Measurements from ENCODE around the gene IL6ST.

- peak; percentile 43 for TF ChIP-seq CTCF (conservative IDR thresholded peaks at IDR 0.05)
- no peak for TF ChIP-seq EZH2 (IDR thresholded peaks at IDR 0.05; ENCODE audit: low read depth)
Measured at GRCh38 chr5:55982957-55983381, 11.8 kb downstream of the IL6ST start.

Data from PC-9 (cell line).